ENCODE measurements around the gene GSTM3. TPM values are rescaled to one million over a fixed set of nuclear protein-coding genes. Genes with fewer than 3 reads are reported as not detected.

GSTM3 gene
- total RNA-seq (2014; rRNA removed; shearing (Covaris generic)) = 3.1 and 7.4 TPM in 2 replicates
- 3.9 and 4.1 TPM in 2 replicates for polyA plus RNA-seq (2016; fragmentation: Nextera tagmentation; extraction: Ambion mirVana)
- long read RNA-seq, full-length matches to known transcripts = 2 of 2 reads
- long read RNA-seq, partial matches to known transcripts = 0 of 2 reads
- long read RNA-seq, other reads (novel, unspliced or antisense) = 0 of 2 reads

DNA sequence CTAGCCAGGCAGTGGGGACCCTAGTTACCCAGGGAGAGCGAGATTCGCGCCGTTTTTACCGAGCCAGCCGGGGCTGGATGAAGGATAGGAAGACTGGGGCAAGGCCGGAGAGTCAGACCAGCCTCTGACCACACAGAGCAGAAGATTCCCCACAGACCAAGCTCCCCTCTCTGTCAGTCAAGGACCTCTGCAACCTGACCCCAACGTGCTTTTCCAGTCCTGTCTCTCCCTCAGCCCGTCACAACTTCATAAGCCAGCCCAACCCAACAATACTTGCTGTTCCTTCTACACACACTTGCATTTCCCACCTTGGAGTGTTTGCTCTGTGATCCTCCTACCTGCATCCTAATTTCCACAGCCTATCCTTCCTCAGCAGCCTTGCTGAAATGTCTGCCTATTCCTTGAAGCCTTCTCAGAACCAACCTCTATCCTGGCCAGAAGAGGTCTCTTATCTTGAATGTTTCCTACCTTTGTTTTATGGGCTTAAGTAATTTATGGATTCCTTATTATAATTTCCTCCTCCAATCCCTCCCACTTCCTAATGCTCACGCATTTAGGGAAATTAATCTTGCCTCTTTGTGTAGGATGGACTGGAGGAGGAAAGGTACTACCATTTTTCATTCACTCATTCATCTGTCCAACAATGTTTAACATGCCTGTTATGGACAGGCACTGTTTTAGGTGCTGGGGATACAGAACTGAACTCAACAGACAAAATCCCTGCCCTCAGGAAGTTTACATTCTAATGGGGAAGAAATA is at the start of gene GSTM3:
Gene GSTM3, minus strand, starts transcription at position 424 of the 759 bp plus-strand sequence. CDS start 751 bp downstream, outside the sequence.
- H3K27ac ChIP-seq (ENCODE audit: low read depth) = no peak within 1 kb of the TSS
- peak within 1 kb of the TSS; percentile 86 for H3K4me2 ChIP-seq
- H3K4me3 ChIP-seq = peak within 1 kb of the TSS; percentile 74
- Mint-ChIP-seq H3K9me3 (no peaks in the 10 kb centered on the region; the same call in 2 of the 3 replicates), H3K36me3 (ENCODE audit: low read depth) (no peaks in the 10 kb centered on the region), H3K4me1 (peaks cover 5% of the 10 kb centered on the region), H3K27me3 (ENCODE audit: insufficient read depth, low read depth, poor library complexity) (peaks cover 28% of the 10 kb centered on the region), H3K4me3 (peak within 1 kb of the TSS; percentile 66), H3K27ac (no peak within 1 kb of the TSS)
- peaks cover 56% of the 10 kb centered on the region for H3K27me3 ChIP-seq (ENCODE audit: insufficient read depth)
- ATAC-seq = peak; percentile 61
- TF ChIP-seq, protein P1, sequence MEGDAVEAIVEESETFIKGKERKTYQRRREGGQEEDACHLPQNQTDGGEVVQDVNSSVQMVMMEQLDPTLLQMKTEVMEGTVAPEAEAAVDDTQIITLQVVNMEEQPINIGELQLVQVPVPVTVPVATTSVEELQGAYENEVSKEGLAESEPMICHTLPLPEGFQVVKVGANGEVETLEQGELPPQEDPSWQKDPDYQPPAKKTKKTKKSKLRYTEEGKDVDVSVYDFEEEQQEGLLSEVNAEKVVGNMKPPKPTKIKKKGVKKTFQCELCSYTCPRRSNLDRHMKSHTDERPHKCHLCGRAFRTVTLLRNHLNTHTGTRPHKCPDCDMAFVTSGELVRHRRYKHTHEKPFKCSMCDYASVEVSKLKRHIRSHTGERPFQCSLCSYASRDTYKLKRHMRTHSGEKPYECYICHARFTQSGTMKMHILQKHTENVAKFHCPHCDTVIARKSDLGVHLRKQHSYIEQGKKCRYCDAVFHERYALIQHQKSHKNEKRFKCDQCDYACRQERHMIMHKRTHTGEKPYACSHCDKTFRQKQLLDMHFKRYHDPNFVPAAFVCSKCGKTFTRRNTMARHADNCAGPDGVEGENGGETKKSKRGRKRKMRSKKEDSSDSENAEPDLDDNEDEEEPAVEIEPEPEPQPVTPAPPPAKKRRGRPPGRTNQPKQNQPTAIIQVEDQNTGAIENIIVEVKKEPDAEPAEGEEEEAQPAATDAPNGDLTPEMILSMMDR (conservative IDR thresholded peaks at IDR 0.05; ENCODE audit: low read depth in 2 of 2) = peak in 1 of 2 experiments; percentile 16; a peak in 1 of 4 replicates
- TF ChIP-seq ZNF114 (CRISPR knock-in tag; IDR thresholded peaks at IDR 0.05) = no peak
- H3K4me1 ChIP-seq (ENCODE audit: insufficient read depth) = peaks cover 9% of the 10 kb centered on the region; the same call in 1 of the 2 replicates
- no peak for DNase-seq (ENCODE audit: low spot score)
- H3K79me2 ChIP-seq (replicated peaks; ENCODE audit: insufficient read depth) = no peaks in the 10 kb centered on the region
- H3K9me2 ChIP-seq (ENCODE audit: insufficient read depth) = 0 out of 2 replicates have a peak, but pooled peaks cover 3% of the 10 kb centered on the region
- no peaks in the 10 kb centered on the region for H3K36me3 ChIP-seq (ENCODE audit: insufficient read depth)
- peak within 1 kb of the TSS; percentile 99 for H2AFZ ChIP-seq
- 0 out of 2 replicates have a peak, but pooled peaks cover 2% of the 10 kb centered on the region for H3F3A ChIP-seq (replicated peaks; ENCODE audit: low read depth)
- peaks cover 4% of the 10 kb centered on the region for H4K20me1 ChIP-seq (replicated peaks; ENCODE audit: insufficient read depth)

DNA sequence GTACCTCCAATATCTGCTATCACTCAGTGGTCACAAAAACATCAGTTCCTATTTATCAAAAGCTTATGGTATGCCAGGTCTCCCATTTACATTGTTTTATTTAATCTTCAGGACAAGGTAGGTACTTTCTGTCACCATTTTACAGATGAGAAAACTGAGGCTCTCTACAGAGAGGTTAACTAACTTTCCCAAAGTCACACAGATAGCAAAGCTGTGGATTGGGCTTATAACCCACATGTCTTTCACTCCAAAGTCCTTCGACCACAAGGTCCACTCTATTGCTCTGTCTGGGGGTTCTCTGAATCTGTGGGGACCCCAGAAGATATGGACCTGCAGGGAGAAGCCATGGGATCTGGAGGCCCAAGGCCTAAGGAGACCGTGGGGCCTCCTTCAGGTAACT is 49.5 kb upstream of the GSTM3 start:
- H3K36me3 ChIP-seq (ENCODE audit: insufficient read depth) = no peaks in the 10 kb centered on the region
- DNase-seq (ENCODE audit: low spot score) (no peak), ATAC-seq (no peak)
- no peak overlapping the region for H3K4me3 ChIP-seq
- H3K27ac Mint-ChIP-seq = no peak overlapping the region
- H3K4me1 ChIP-seq (ENCODE audit: insufficient read depth) = peaks cover 24% of the 10 kb centered on the region; the same call in 1 of the 2 replicates
- H3K4me3 Mint-ChIP-seq = no peak overlapping the region
- H3K4me2 ChIP-seq = no peak overlapping the region
- 0 out of 2 replicates have a peak, but pooled peaks cover 3% of the 10 kb centered on the region for H3F3A ChIP-seq (replicated peaks; ENCODE audit: low read depth)
- no peaks in the 10 kb centered on the region for H3K9me3 Mint-ChIP-seq
- H3K4me1 Mint-ChIP-seq = peaks cover 43% of the 10 kb centered on the region
- H3K27me3 Mint-ChIP-seq (ENCODE audit: insufficient read depth, low read depth, poor library complexity) = peaks cover 14% of the 10 kb centered on the region
- no peaks in the 10 kb centered on the region for H4K20me1 ChIP-seq (replicated peaks; ENCODE audit: insufficient read depth)
- no peak overlapping the region for H3K27ac ChIP-seq (ENCODE audit: low read depth)
- no peaks in the 10 kb centered on the region for H3K9me2 ChIP-seq (ENCODE audit: insufficient read depth)
- H3K36me3 Mint-ChIP-seq (ENCODE audit: low read depth) = no peaks in the 10 kb centered on the region
- TF ChIP-seq EZH2 (IDR thresholded peaks at IDR 0.05; ENCODE audit: low read depth, unreplicated experiment) (no peak), JUNB (IDR thresholded peaks at IDR 0.05; ENCODE audit: unreplicated experiment) (no peak)
- H3K27me3 ChIP-seq (ENCODE audit: insufficient read depth) = no peaks in the 10 kb centered on the region
- H3K79me2 ChIP-seq (replicated peaks; ENCODE audit: insufficient read depth) = no peaks in the 10 kb centered on the region
- H2AFZ ChIP-seq = no peak overlapping the region

DNA sequence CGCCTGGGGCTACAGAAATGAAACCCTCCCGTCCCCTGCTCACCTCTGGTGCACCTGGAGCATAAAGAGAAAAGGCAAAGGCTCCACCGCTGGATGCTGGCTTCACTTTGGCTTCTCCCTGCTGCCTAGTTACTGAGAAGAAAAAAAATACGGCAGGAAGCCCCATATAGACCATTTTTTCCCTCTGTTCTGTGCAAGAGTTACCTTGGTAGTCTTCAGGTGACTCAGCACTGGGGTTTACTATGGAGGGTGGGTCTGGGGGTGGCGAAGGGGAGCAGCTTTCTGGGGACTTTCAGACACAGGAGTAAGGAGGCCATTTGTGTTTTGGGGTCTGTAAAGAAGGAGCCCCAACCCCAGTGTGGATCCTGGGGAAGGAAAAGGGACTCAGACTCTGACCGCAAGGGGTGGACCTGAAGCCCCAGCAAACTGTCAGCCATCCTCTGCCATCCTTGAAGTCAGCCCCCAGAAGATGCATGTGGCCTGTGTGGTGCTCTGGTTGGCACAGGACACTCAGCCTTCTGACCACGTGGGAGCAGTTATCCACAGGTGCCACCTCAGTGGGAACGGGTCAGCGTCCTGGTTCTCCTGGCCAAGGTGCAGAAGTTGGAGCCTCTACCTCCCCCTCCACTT is 48.8 kb upstream of the GSTM3 start:
- H3F3A ChIP-seq (replicated peaks; ENCODE audit: low read depth) = 0 out of 2 replicates have a peak, but pooled peaks cover 3% of the 10 kb centered on the region
- no peaks in the 10 kb centered on the region for H3K9me2 ChIP-seq (ENCODE audit: insufficient read depth)
- Mint-ChIP-seq H3K4me1 (peaks cover 40% of the 10 kb centered on the region), H3K27ac (no peak overlapping the region), H3K9me3 (no peaks in the 10 kb centered on the region), H3K36me3 (ENCODE audit: low read depth) (no peaks in the 10 kb centered on the region), H3K4me3 (no peak overlapping the region), H3K27me3 (ENCODE audit: insufficient read depth, low read depth, poor library complexity) (peaks cover 16% of the 10 kb centered on the region)
- H3K27me3 ChIP-seq (ENCODE audit: insufficient read depth) = no peaks in the 10 kb centered on the region
- no peak overlapping the region for H3K27ac ChIP-seq (ENCODE audit: low read depth)
- no peaks in the 10 kb centered on the region for H3K36me3 ChIP-seq (ENCODE audit: insufficient read depth)
- ATAC-seq (no peak), DNase-seq (ENCODE audit: low spot score) (no peak)
- no peak overlapping the region for H3K4me3 ChIP-seq
- H3K79me2 ChIP-seq (replicated peaks; ENCODE audit: insufficient read depth) = no peaks in the 10 kb centered on the region
- H3K4me1 ChIP-seq (ENCODE audit: insufficient read depth) = peaks cover 24% of the 10 kb centered on the region; the same call in 1 of the 2 replicates
- peak overlapping the region; percentile 75; the same call in 1 of the 2 replicates for H2AFZ ChIP-seq
- H3K4me2 ChIP-seq = no peak overlapping the region
- H4K20me1 ChIP-seq (replicated peaks; ENCODE audit: insufficient read depth) = no peaks in the 10 kb centered on the region
- TF ChIP-seq JUNB (IDR thresholded peaks at IDR 0.05; ENCODE audit: unreplicated experiment) = no peak
- no peak for TF ChIP-seq STAT1 (IDR thresholded peaks at IDR 0.05; ENCODE audit: unreplicated experiment)

Measured in GM23338 (cell line).